Measurements from ENCODE around the gene SPRYD3. TPM values are rescaled to one million over a fixed set of nuclear protein-coding genes. Genes with fewer than 3 reads are reported as not detected.

Gene SPRYD3
- total RNA-seq: 18.5 and 21.1 TPM in 2 replicates

GRCh38 chr12:53079226-53080117, at the start of gene SPRYD3:
Gene SPRYD3 (minus strand): TSS chr12:53079390. CDS start chr12:53079333, 57 bp downstream.

GRCh38 chr12:53102883-53103807, 24.0 kb upstream of the SPRYD3 start, which contains the start of gene SOAT2:
Gene SOAT2 (plus strand): TSS chr12:53103486. CDS start chr12:53103578, 92 bp downstream.

GRCh38 chr12:53097564-53098353, 18.6 kb upstream of the SPRYD3 start, which contains the start of gene IGFBP6:
Gene IGFBP6 (plus strand): TSS chr12:53097667. CDS start chr12:53097718, 51 bp downstream.

GRCh38 chr12:53049571-53050318, 29.4 kb downstream of the SPRYD3 start, which contains the start of gene TNS2:
Gene TNS2 (plus strand): TSS chr12:53050065. CDS start chr12:53050186, 121 bp downstream.

Other genes with a start within 250 kb of the SPRYD3 start
- gene KRT79, start 245.1 kb downstream of the SPRYD3 start, total RNA-seq: under 0.01 TPM in 1 of 2 replicates, not detected in the other
- gene KRT78, start 230.4 kb downstream of the SPRYD3 start, total RNA-seq: not detected in 2 replicates
- 7.5 and 10.6 TPM in 2 replicates for gene KRT8, start 174.3 kb downstream of the SPRYD3 start, total RNA-seq
- gene KRT18, start 130.3 kb downstream of the SPRYD3 start, total RNA-seq: 324 and 398 TPM in 2 replicates
- gene EIF4B, start 72.9 kb downstream of the SPRYD3 start, total RNA-seq: 739 and 1,241 TPM in 2 replicates
- 21.1 and 30.9 TPM in 2 replicates for gene TNS2, start 29.3 kb downstream of the SPRYD3 start, total RNA-seq
- gene IGFBP6, start 18.3 kb upstream of the SPRYD3 start, total RNA-seq: 8.4 and 13.1 TPM in 2 replicates
- gene SOAT2, start 24.1 kb upstream of the SPRYD3 start, total RNA-seq: not detected in 2 replicates
- 12.7 and 14.0 TPM in 2 replicates for gene ZNF740, start 101.3 kb upstream of the SPRYD3 start, total RNA-seq
- gene CSAD, start 101.5 kb upstream of the SPRYD3 start, total RNA-seq: 2.6 and 4.6 TPM in 2 replicates
- gene ITGB7, start 127.9 kb upstream of the SPRYD3 start, total RNA-seq: 0.15 TPM in 1 of 2 replicates, not detected in the other
- gene RARG, start 152.8 kb upstream of the SPRYD3 start, total RNA-seq: 2.9 and 4.3 TPM in 2 replicates
- 4.9 and 18.1 TPM in 2 replicates for gene ESPL1, start 188.9 kb upstream of the SPRYD3 start, total RNA-seq
- gene PFDN5, start 216.2 kb upstream of the SPRYD3 start, total RNA-seq: 460 and 474 TPM in 2 replicates
- 35.9 and 40.3 TPM in 2 replicates for gene MYG1, start 220.3 kb upstream of the SPRYD3 start, total RNA-seq
- gene AAAS, start 242.2 kb upstream of the SPRYD3 start, total RNA-seq: 34.8 and 47.7 TPM in 2 replicates